Measurements from ENCODE around the gene JAK1.

DNA sequence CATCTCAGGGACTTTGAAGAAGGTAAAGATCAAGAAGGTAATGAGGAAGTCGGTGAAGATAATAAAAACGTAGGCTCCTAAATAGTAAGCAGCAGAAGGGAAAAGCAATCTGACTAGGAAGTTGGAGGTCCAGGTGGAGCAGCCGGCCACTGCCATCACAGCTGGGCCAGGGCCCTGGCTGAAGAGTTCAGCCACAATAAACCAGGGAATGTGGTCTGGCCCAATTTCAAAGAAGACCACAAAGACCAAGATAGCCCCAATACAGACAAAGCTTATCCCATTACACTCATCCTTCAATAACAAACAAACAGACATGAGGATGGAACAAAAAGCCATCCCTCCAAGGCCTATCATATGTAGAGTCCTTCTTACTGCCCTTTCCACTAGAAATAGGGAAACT, 18.4 kb upstream of the JAK1 start:
- no peak for TF ChIP-seq CTCF (IDR thresholded peaks at IDR 0.05; ENCODE audit: extremely low read depth in 1 of 2, insufficient read depth in 1 of 2, low read depth in 1 of 2, low read length in 2 of 2)
- TF ChIP-seq POLR2A (IDR thresholded peaks at IDR 0.05; ENCODE audit: low read depth, low read length), result no peak

Measured in endothelial cell of umbilical vein (primary cell).